Thyroid gland (tissue), 4 donors: ENCODE results near the gene DNAJB2.

Experiments
- POLR2A ChIP-seq, 2 donors: fragments of 450-650 bp; IDR thresholded peaks; one replicate each; pipeline ENCODE4 v1.6.1; 2017; ENCODE audit warnings: antibody characterized with exemption in 2 of 2, mild to moderate bottlenecking in 2 of 2, moderate library complexity in 1 of 2
- TF ChIP-seq, protein P1 (sequence below), 6 experiments: fragments of 200-600 bp in 3 of 6; fragments of 450-650 bp in 3 of 6; sonication (generic) in 3 of 6; IDR thresholded peaks; one replicate each; pipeline ENCODE4 v1.5.1; 2016 to 2019; ENCODE audit warnings: antibody characterized with exemption in 6 of 6, mild to moderate bottlenecking in 2 of 6, inconsistent platforms in 1 of 6, moderate library complexity in 1 of 6

GRCh38 chr2:219296142-219296541 lies 17.0 kb downstream of the DNAJB2 start:
- TF ChIP-seq, protein P1, sequence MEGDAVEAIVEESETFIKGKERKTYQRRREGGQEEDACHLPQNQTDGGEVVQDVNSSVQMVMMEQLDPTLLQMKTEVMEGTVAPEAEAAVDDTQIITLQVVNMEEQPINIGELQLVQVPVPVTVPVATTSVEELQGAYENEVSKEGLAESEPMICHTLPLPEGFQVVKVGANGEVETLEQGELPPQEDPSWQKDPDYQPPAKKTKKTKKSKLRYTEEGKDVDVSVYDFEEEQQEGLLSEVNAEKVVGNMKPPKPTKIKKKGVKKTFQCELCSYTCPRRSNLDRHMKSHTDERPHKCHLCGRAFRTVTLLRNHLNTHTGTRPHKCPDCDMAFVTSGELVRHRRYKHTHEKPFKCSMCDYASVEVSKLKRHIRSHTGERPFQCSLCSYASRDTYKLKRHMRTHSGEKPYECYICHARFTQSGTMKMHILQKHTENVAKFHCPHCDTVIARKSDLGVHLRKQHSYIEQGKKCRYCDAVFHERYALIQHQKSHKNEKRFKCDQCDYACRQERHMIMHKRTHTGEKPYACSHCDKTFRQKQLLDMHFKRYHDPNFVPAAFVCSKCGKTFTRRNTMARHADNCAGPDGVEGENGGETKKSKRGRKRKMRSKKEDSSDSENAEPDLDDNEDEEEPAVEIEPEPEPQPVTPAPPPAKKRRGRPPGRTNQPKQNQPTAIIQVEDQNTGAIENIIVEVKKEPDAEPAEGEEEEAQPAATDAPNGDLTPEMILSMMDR (IDR thresholded peaks at IDR 0.05) = no peak
- TF ChIP-seq POLR2A (IDR thresholded peaks at IDR 0.05) = no peak
